GM11168 (cell line): ENCODE measurements around the gene TBC1D17.

Experiments
- in situ Hi-C: fragments of 300-500 bp; cut with MboI; formaldehyde crosslinking; loops from one replicate; pipeline ENCODE4 v1.12.0; 2022; ENCODE audit warnings: low sequenced_read_pairs; ENCODE audit not compliant: unreplicated experiment

TBC1D17 gene

DNA sequence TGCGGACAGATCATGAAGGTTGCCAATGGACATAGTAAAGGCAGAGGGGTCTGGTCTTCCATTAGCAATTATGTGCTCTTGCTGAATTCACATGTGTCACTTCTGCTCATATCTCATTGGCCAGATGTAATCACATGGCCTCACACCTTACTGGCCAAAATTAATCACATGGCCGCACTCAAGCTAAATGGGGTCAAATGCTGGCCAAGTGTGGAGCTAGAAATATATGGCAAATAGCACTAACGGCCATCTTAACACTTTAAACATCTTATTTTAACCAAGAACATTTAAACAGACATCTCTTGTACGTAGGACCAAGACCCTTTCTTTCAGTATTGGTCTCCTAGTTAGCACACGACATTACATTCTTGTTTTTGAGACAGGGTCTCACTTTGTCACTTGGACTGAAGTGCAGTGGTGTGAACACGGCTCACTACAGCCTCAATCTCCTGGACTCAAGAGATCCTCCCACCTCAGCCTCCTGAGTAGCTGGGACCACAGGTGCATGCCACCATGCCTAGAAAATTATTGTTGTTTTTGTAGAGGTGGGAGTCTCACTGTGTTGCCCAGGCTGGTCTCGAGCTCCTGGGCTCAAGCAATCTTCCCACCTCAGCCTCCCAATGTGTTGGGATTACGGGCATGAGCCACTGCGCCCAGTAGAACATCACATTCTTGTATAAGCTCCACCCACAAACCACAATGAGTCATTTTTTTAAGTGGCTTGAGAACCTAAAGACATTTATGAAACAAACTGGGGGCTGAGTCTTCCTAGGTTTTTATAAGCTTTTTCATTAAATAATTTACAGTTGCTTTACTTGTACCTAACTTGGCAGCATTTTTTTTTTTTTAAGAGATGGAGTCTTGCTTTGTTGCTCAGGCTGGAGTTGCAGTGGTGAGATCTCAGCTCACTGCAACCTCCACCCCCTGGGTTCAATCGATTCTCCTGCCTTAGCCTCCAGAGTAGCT lies 29.5 kb upstream of the TBC1D17 start:
- in situ Hi-C loops = no loop called here

DNA sequence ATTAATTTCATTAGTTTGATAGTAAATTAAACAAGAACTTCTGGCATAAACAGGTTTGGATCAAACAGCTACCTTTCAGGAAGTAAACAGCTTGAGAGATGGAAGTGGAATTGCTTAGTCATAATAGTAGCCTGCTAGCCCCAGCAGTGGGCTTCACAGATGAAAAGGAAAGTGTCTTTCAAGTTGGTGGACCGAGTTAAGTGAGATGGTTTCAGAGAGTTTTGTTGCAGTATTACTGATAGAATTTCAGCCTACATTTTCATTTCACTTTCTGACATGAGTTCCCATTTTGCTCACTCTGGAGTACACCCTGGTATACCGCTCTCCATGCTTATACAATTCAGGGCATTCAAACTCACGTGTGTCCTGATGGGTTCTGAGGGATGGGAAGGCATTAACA lies 28.6 kb upstream of the TBC1D17 start:
- in situ Hi-C loops = no loop called here

DNA sequence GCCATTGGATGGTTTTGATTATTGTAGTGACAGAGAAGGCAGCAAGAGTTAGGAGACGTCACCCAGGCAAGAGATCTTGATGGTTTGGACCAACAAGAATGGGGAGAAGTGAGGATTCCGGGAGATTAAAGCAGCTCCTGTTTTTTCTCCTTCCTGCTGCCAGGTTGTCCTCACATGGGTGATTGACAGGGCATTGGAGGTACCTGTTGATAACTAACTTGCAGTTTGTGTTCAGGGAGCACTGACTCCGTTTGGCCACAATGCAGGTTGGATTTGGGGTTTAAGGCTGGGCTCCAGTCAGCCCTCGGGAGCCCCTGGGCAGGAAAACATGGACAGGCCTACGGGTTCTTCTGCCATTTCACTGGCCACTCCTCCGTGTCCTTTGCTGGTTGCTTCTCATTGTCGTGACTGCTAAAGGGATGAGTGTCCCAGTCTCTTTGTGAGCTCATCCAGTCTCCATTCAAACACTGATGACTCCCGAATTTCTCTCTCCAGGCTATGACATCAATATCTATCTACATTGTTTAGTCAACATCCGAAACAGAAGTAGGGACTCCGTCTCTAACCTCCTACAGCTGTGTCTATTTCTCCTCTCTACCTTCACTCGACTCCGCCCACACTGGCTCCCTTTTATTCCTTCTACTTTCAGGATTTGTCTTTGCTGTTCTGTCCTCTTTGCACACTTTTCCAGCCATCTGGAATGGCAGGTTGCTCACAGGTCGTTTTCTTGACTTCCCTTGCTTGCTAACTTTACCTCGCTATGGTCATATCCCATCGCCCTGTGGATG lies 27.9 kb upstream of the TBC1D17 start:
- in situ Hi-C loops = no loop called here

DNA sequence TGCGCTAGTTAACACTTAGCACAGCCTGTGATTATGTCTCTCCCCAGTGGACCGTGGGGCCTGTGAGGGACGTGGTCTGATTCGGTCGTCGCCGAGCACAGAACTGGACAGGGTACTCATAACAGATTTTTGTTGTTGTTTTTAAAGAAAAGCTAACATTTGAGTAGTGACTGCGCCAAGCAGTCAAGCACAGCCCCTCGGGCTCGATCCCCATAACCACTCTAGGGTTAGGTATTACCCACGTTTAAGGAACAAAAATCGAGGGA lies 27.3 kb upstream of the TBC1D17 start:
- in situ Hi-C loops = no loop called here

DNA sequence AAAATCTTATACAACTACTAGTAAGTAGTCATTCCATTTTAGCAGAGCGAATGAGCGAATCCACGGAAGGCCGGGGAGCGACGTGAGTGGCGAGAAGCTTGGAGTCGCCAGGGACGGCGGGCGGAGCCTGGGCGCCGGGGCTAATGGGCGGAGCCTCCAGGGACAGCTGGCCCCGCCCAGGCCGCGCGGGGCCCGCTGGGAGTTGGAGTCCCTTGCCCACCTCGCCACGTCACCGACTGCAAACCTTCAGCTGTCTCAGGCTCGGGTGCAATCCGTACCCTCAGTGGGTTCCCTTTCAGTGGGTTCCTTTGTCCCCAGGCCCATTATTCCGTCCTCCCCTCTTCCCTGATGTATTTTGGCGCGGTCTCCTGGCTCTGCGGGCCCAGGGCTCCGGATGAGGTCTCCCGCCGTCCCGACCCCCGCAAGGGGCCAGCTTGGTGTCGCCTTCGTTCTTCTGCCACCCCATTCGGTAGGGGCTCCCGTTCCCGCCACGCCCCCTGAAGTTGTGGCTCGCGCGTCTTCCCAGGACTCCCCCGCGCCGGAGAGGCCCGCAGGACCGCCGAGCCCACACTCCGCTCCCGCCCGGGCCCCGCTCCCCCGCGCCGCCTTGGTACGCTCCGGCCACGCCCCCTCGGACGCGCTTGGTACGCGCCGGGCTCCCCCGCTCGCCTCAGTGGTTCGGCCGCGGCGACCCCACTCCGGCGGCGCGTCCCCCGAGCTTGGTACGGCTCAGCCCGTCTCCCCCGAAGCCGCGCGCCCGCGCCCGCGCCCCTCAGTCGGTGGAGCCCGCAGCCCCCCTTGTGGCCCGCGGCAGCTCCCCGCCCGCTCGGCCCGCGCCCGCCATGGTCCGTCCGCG lies 26.8 kb upstream of the TBC1D17 start, which contains the start of gene PTOV1:
TSS of gene PTOV1 (plus strand) at position 673 of the 856 bp plus-strand sequence.
- in situ Hi-C loops = no loop called here

DNA sequence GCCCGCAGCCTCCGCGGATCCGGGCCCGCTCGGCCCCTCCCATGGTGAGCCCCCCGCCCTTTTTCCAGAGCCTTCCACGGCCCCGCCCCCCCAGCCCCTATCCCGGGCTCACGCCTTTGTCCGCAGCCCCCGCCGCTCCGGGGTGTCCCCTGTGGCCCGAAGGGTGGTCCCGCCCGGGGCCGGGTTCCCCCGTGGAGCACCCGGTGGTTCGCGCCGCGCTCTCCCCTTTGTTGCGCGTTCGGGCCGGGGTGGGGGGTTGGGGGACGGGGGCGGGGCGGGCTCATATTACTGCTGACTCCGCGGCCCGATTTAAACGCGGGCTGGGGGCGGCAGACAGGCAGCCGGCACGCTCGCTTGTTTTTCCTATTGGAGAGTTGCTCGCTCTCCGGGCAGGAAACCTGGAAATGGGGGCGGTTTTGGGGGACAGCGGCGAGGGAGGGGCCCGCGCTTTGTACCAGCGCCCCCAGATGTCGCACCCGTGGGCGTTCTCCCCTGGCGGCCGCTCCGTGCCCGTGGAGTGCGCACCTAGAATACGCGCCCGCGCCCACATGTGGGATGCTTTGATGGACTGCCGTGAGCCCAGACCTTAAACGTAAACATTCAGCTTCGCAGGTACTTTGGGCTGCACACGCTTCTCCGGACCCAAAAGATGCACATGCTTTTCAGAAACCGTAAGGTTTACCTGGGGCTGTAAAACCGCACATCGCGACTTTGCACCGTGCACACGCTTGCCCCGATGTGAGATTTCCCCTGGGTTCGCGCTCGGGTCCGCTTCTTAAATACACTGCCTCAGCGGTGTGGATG lies 25.8 kb upstream of the TBC1D17 start:
- in situ Hi-C loops = no loop called here

DNA sequence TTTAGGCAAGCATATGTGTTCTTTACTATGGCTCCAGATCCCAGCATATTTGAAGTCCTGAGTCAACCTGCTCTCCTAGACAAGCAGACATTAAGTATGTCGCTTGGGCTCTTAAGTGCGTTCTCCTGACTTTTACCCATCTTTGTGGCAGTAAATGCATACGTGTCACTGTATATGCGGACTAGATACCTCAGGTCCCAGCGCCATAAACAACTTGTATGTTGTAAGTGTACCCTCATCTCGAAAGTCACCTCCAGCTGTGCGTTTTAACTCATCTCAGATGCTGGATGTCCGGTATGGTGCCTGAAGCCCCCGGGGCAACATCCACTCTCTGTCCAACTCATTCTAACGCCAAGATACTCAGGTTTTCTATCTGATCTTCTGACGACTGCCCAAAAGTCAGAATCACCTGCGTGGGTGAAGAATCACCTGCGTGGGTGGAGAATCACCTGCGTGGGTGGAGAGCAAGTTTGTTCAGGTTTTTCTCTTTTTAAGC lies 24.8 kb upstream of the TBC1D17 start:
- in situ Hi-C loops = no loop called here

DNA sequence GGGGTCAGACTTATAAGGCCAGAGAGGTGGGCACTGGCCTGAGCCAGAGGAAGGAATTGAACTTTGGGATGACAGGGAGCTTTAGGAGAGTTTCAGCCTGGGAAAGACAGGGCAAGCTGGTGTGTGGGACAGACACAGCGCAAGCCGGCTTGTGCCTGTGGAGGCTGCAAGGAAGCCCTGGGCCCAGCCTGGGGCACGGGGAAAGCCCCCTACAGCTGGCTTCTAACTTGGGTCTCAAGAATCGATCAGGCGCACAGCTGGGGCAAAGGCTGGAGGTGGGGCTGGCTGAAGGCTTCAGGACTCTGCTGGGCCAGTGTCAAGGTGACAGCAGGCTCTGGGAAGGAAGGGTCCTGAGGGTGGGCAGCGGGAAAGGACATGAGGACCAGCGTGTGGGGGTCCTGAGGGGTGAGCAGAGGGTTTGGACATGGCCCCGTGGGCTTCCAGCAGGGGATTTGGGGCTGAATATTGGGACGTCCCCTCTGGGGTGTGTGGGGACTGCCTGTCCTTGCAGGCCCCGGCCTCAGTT lies 23.6 kb upstream of the TBC1D17 start:
- in situ Hi-C loops = no loop called here

DNA sequence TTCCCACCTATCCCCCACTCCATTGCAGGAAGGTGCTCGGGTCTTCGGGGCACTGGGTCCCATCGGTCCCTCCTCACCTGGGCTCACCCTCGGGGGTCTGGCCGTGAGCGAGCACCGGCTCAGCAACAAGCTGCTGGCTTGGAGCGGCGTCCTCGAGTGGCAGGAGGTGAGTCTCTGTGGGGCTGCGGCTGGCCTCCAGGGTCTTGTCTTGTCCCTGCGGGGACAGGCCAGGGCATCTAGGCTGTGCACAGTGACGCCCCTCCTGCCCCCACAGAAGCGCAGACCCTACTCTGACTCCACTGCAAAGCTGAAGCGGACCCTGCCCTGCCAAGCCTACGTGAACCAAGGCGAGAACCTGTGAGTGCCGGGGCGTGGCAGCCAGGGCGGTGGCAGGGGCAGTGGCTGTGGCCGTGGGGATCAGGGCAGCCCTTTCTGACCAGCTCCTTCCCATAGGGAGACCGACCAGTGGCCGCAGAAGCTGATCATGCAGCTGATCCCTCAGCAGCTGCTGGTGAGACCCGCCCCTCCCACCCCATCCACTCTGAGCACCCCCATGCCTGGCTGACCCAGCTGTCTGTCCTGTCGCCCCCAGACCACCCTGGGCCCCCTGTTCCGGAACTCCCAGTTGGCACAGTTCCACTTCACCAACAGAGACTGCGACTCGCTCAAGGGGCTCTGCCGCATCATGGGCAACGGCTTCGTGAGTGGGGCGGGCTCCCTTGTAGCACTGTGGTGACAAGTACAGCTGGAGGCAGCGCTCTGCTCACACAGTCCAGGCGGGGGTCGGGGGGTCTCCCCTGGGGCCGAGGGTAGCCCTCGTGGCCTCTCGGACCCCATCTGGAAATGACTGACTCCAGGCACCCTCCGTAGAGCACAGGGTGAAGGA lies 22.9 kb upstream of the TBC1D17 start:
- in situ Hi-C loops = no loop called here

DNA sequence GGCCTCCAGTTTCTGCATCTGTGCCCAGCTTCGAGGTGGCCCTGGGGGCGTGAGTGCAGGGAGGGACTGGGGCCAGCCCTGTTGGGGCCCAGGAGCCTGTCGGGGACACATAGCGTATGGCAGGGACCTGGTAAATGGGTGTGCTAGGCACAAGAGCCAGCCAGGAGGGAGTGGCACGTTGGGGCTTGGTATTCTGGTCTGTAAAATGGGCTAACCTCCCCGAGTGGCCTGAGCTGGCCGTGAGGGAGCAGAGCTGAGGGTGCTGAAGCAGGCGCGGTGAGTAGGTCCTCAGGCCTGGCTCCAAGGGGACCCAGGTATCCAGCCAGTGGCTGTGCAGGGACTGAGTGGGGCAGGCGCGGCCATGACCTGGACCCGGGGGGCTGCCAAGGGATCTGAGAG lies 22.2 kb upstream of the TBC1D17 start:
- in situ Hi-C loops = no loop called here

DNA sequence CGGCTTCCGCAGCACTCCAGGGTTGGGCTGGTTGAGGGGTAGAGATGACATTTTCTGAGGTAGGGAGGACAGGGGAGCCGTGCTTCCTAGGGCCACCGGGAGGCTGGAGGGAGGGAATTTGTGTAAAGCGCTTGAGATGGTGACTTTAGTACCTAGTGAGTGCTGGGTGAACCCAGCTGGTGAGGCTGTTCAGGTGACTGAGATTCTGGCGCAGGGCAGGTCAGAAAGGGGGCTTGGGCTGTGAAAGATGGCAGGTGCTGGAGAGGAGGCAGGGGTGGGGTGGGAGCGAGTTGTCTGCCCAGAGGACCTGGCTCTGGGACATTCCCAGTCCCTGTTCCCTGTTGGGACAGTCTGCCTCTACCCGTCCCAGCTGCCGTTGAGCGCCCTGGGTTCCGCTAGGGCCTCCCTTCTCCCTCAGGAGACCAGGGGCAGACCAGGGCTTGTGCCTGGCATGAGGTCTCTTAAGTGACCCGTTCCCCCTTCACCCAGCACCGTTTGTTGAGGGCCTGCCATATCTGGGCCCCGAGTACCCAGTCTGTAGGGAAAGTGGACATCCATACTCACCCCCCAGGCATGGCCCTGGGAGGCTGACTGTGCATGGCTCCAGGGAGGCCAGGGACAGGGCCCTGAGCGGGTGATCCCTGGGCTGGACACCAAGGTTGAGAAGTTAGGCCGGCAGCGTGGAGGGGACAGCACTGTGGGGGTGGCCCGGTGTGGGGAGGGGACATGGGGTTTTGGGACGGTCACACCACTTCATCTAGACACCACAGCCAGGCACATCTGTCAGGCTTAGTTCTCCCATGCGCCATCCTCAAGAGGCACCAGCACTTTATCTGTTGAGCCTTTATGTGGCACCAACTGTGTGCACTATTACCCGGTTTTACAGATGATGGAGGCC lies 21.6 kb upstream of the TBC1D17 start:
- in situ Hi-C loops = no loop called here

DNA sequence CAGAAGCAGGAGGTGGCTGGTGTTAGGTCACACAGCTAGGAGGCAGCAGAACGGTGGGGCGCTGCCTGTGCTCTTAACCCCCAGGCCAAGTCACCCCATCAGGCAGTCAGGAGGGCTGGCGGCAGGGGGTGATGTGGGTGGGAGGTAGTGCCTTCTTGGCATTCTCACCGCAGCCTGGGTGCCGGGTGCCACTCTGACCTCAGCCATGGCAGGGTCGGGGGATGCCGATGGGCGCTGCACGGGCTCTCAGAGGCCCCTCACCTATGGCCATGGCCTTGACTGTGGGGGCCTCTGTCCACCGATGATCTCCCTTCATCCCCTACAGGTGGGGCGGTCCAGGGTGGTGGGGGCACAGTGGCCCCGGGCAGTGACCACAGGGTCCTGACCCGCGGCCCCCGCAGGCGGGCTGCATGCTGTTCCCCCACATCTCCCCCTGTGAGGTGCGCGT lies 20.9 kb upstream of the TBC1D17 start:
- in situ Hi-C loops = no loop called here

DNA sequence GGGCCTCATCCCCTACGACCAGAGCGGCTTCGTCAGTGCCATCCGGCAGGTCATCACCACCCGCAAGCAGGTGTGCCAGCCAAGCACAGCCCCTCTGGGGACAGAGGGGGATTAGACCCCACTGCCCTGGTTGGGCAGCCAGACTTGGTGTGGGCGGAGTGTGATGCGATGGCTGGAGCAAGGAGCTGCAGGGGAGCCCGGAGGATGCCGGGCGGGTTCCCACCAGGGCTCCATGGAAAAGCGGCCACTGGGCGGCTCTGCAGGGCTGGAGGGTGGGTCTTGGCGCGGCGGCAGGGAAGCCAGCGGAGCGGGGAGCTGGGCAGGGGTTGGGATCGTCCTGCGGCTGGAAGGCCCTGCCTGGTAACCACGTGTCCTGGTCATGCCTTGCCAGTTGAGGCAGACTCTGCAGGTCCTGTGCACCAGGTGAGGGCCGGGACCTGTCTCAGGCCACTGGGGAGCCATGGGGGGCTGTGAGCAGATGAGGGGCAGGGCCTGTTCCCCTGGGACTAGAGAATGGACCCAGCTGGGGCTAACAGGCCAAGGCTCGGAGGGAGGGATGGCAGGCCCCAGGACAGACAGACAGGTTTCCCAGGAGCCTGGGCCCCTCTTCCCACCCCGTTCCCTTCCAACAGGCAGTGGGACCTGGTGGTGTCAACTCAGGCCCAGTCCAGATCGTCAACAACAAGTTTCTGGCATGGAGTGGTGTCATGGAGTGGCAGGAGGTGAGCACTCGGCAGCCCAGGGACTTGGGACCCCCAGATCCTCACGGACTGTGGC lies 20.3 kb upstream of the TBC1D17 start:
- in situ Hi-C loops = no loop called here

DNA sequence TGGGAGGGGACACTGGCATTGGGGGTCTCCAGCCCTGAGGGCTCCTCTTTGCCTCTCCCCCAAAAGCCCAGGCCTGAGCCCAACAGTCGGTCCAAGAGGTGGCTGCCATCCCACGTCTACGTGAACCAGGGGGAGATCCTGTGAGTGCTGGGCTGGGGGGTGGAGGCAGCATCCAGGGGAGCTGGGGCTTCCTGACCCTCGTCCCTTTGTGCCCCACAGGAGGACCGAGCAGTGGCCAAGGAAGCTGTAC lies 19.7 kb upstream of the TBC1D17 start:
- in situ Hi-C loops = no loop called here

DNA sequence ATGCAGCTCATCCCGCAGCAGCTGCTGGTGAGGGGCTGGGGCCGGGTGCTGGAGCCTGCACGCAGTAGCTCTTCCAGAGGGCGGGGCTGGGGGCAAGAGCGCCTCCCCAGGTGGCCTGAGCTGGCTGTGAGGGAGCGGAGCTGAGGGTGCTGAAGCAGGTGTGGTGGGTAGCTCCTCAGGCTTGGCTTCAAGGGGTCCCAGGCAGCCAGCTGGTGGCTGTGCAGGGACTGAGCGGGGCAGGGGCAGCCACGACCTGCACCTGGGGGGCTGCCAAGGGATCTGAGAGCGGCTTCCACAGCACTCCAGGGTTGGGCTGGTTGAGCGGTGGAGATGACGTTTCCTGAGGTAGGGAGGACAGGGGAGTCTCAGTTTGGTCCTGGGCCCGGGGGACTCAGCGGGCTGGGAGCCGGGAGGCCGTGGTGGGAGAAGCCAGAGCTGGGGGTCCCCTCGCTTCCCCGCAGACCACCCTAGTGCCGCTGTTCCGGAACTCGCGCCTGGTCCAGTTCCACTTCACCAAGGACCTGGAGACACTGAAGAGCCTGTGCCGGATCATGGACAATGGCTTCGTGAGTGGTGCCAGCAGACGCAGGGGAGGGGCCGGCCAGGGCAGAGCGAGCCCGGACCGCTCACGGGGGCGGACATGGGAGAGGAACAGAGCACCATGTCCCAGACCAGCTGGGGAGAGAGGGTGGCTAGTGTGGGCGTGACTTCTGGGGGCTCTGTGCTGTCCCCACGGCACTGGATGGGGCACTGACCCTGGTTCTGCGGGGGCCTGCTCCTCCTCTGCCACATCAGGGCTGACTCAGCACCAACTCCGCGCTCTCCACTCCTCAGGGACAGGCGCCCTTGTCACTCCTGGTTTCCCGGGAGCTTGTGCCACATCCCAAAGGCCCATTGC lies 19.2 kb upstream of the TBC1D17 start:
- in situ Hi-C loops = no loop called here
